Coronary artery (tissue), 2 donors: ENCODE results near the gene TOMM70.

ENCODE experiments used
- DNase-seq: peaks from one replicate; pipeline ENCODE4 v3.0.0-alpha.2; 2017; ENCODE audit warnings: low spot score
- H3K27ac ChIP-seq, 2 donors: fragments of 200-600 bp; sonication (generic); one replicate each; pipeline ENCODE4 v1.5.1; 2016 to 2019
- H3K4me3 ChIP-seq: fragments of 200-600 bp; sonication (generic); 2 replicates; pipeline ENCODE4 v1.5.1; 2016; ENCODE audit warnings: mild to moderate bottlenecking, moderate library complexity
- TF ChIP-seq, protein P1 (sequence below): fragments of 200-600 bp; sonication (generic); IDR thresholded peaks from one replicate; pipeline ENCODE4 v1.5.1; 2019; ENCODE audit warnings: antibody characterized with exemption

TOMM70 gene

DNA sequence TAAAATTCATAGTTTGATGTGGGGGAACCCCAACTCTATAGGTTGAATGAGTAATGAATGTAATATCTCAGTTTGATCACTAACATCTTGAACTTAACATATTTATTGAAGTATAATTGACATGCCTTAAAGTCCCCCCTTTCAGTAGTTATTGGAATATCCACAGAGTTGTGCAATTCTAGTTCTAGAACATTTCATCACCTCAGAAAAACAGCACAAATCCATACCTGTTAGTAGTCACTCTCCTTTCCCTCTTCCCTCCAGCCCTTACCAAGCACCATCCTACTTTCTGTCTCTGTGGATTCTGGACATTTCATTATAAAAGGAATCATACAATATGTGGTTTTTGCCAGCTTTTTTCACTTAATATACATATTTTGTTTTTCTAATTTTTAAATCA is 75.1 kb downstream of the TOMM70 start:
- TF ChIP-seq, protein P1, sequence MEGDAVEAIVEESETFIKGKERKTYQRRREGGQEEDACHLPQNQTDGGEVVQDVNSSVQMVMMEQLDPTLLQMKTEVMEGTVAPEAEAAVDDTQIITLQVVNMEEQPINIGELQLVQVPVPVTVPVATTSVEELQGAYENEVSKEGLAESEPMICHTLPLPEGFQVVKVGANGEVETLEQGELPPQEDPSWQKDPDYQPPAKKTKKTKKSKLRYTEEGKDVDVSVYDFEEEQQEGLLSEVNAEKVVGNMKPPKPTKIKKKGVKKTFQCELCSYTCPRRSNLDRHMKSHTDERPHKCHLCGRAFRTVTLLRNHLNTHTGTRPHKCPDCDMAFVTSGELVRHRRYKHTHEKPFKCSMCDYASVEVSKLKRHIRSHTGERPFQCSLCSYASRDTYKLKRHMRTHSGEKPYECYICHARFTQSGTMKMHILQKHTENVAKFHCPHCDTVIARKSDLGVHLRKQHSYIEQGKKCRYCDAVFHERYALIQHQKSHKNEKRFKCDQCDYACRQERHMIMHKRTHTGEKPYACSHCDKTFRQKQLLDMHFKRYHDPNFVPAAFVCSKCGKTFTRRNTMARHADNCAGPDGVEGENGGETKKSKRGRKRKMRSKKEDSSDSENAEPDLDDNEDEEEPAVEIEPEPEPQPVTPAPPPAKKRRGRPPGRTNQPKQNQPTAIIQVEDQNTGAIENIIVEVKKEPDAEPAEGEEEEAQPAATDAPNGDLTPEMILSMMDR, result no peak
- no peak overlapping the region for H3K4me3 ChIP-seq
- no peak for DNase-seq
- H3K27ac ChIP-seq, result no peak overlapping the region

DNA sequence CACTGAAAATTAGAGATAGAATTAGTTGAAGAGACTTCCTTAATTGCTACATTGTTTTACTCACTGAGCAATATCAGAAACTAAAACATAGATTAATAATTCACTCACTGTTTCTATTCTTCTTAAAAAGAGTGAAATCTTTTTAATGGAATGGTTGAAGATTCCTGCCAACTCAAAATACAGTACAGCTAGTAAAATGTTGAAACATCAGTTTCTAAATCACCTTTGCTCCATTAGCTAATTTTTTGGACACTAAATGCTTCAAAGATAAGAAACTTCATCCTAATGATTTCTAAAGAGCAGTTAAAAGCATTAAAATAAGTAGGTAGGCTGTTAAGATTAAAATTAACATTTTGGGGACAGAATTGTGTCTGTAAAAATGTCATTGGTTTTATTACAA is 76.8 kb downstream of the TOMM70 start:
- no peak overlapping the region for H3K4me3 ChIP-seq
- no peak overlapping the region for H3K27ac ChIP-seq
- DNase-seq, result no peak
- TF ChIP-seq, protein P1, result no peak

DNA sequence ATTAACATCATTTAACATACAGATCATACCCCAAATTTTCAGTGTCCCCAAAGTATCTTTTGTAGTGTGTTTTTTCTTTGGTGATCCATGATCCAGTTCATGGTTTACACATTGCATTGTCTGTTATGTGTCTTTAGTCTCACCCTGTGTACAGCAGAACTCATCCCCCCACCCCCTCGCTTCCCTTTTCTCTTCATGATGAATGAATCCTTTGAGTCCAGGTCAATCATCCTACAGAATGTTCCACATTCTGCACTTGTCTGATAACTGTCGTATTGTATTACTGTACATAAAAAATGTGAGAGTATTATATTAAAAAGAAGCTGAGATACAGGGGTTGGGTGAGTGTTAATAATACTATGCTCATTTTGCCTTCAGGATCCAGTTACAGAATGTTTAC is 80.9 kb downstream of the TOMM70 start:
- TF ChIP-seq, protein P1, result no peak
- H3K4me3 ChIP-seq, result no peak overlapping the region
- no peak for DNase-seq
- no peak overlapping the region for H3K27ac ChIP-seq

DNA sequence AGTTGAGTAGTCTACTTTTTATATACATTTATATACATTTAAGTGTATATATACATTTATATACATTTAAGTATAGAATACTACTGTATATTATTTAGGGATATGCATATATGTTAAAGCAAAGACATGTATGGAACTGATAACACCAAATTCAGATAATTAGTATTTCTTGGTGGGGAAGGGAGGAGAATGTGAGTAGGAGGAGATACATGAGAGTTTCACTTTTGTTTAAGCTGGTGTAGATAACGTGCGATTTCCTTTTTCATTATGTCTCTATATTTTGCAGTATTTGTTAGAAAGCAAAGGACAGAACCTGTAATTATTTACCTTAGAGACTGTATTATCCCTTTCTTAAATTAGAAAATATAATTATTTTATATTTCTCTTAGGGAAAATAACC is 83.0 kb downstream of the TOMM70 start:
- no peak for DNase-seq
- TF ChIP-seq, protein P1, result no peak
- no peak overlapping the region for H3K4me3 ChIP-seq
- no peak overlapping the region for H3K27ac ChIP-seq

DNA sequence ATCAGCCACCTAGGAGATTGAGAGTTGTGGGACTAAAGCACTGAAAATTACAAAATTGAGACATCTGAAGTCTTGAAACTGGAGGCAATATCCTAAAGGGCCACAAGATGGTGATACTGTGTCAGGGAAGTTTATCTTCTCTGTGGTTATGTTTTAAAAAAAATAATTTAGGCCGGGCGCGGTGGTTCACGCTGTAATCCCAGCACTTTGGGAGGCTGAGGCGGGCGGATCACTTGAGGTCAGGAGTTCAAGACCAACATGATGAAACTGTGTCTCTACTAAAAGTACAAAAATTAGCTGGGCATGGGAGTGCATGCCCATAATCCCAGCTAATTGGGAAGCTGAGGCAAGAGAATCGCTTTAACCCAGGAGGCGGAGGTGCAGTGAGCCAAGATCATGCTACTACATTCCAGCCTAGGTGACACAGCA is 84.2 kb downstream of the TOMM70 start:
- TF ChIP-seq, protein P1, result no peak
- Histone ChIP-seq H3K27ac (no peak overlapping the region), H3K4me3 (no peak overlapping the region)
- DNase-seq, result no peak
